ACC112 (cell line): ENCODE data around the gene NTM.
"Not testable (repeated sequence)": the region's sequence is repeated elsewhere in the genome, so short reads cannot be mapped to it uniquely, and the experiment has no call there.

Source experiments
- H2AFZ ChIP-seq: fragments of 200-600 bp; sonication (generic); one replicate; pipeline ENCODE4 v1.6.0; 2017; ENCODE audit warnings: antibody characterized with exemption, low read length; ENCODE audit not compliant: unreplicated experiment
- H3K27ac ChIP-seq: fragments of 200-600 bp; sonication (generic); 2 replicates; pipeline ENCODE4 v1.5.1; 2014; ENCODE audit warnings: low read depth, mild to moderate bottlenecking, antibody characterized with exemption, low read length, moderate library complexity
- H3K27me3 ChIP-seq: fragments of 200-600 bp; sonication (generic); 2 replicates; pipeline ENCODE4 v1.6.1; 2014; ENCODE audit warnings: mild to moderate bottlenecking, antibody characterized with exemption, low read length, moderate library complexity, mixed read lengths; ENCODE audit not compliant: insufficient read depth
- H3K36me3 ChIP-seq: fragments of 200-600 bp; sonication (generic); 2 replicates; pipeline ENCODE4 v1.6.1; 2016; ENCODE audit warnings: mild to moderate bottlenecking, antibody characterized with exemption, low read length, moderate library complexity, mixed read lengths; ENCODE audit not compliant: insufficient read depth
- H3K4me1 ChIP-seq: fragments of 200-600 bp; sonication (generic); one replicate; pipeline ENCODE4 v1.6.1; 2016; ENCODE audit warnings: low read length, mixed read lengths; ENCODE audit not compliant: insufficient read depth, unreplicated experiment, control insufficient read depth
- H3K4me3 ChIP-seq: fragments of 200-600 bp; sonication (generic); 2 replicates; pipeline ENCODE4 v1.5.1; 2014; ENCODE audit warnings: mild to moderate bottlenecking, low read depth, low read length
- H3K79me2 ChIP-seq: fragments of 200-600 bp; sonication (generic); one replicate; pipeline ENCODE4 v1.6.0; 2016; ENCODE audit warnings: low read length; ENCODE audit not compliant: control insufficient read depth, unreplicated experiment, insufficient read depth

Gene NTM

DNA sequence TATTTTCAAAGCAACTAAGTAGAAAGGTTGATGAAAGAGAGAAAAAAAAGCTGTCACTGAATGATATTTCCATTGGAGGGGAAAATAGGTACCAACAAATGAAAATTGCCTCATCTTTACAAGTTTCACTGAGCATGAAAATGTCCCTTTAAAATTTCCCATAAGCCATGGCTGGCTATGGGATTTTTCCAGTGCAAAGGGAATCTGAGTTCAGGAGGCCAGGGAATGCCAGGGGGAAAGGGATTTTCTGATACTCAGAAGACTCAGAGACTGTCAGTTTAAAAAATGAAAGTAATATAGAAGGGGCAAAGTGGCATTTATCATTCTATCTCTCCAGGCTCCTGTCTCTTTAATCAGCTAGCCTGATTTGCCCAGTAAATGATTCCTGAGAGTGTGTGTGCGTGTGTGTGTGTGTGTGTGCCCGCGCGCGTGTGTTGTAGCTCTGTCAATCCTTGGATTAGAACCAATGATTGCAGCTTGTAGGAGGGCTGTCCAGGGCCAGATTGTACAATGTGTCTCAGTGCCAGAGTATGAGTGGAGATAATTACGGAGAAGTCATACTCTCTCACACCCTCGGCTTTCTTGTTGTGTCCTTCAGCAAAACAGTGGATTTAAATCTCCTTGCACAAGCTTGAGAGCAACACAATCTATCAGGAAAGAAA lies at the start of gene NTM:
Gene NTM (plus strand): TSS at position 526 of the 662 bp plus-strand sequence.
- H3K4me3 ChIP-seq = no peak within 1 kb of the TSS
- H3K79me2 ChIP-seq = no peaks in the 10 kb centered on the region
- no peaks in the 10 kb centered on the region for H3K4me1 ChIP-seq
- H3K36me3 ChIP-seq = no peaks in the 10 kb centered on the region
- peaks cover 9% of the 10 kb centered on the region; the same call in 1 of the 2 replicates for H3K27me3 ChIP-seq
- H2AFZ ChIP-seq = no peak within 1 kb of the TSS
- H3K27ac ChIP-seq = no peak within 1 kb of the TSS

DNA sequence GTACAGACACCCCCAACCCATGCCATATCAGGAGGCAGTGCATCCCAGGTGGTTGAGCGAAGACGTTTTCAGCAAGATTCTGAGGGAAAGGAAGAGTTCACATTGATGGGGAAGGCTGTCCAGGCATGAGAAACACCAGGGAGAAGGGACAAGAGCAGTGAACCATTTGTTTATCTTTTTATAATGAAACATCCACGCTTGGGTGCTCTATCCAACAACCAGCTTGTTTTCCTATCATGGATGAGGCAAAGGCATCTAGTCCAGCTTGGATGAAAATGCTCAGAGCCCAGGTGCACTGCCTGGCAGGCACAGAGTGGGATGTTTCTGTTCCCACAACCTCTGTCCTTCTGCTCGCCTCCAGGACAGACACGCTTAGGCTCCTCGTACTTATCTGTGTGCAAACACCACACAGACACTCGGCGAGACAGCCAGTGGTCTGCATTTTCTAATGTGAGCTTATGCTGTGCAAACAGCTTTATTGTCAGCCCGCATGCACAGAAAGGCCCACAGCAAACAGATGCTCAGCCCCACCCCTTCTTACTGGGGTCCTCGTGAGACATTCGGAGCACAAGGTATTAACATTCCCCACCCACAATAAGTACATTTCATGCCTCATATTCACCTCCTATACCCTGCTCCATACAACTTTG lies 45.4 kb upstream of the NTM start:
- H3K4me1 ChIP-seq = no peaks in the 10 kb centered on the region
- H3K79me2 ChIP-seq = no peaks in the 10 kb centered on the region
- no peak overlapping the region for H2AFZ ChIP-seq
- H3K4me3 ChIP-seq = no peak overlapping the region
- no peak overlapping the region for H3K27ac ChIP-seq
- no peaks in the 10 kb centered on the region for H3K36me3 ChIP-seq
- H3K27me3 ChIP-seq = no peaks in the 10 kb centered on the region

DNA sequence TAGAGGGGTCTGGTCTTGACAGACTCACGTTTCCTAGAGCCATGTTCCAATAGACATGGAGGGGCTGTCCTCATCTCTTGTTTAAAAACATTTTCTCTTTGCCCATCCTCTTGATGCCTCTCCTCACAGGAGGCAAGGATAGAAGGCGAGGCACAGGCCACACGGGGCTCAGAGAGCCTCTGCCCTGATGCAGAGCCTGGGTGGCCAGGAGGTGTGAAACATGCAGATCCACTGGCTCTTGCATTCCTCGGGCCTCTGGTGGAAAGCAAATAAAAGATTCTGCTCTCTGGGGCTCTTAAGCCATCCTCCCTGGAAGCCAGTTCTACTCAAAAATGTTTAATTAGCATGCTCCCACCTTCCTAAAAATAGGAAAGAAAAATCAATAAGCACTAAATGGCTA lies 43.6 kb upstream of the NTM start:
- Histone ChIP-seq H3K36me3 (no peaks in the 10 kb centered on the region), H3K4me3 (no peak overlapping the region), H2AFZ (no peak overlapping the region), H3K27me3 (no peaks in the 10 kb centered on the region), H3K4me1 (no peaks in the 10 kb centered on the region), H3K79me2 (no peaks in the 10 kb centered on the region), H3K27ac (no peak overlapping the region)

DNA sequence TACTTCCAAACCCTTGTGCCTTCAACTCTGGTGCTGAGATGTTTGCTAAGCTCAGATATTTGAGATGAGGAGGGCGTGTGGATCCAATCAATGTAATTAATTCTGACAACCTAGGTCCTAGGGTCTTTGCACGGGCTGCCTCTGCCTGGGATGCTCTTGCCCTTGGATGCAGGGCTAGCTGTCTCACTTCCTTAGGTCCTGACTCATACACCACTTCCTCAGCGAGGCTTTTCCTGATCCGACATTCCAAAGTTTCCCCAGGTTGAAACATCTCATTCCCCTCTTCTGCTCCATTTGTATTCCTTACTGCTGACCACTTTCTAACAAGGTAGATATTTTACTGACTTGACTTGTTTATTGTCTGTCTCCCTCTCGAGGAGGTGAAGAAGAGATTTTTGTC lies 43.0 kb upstream of the NTM start:
- H3K79me2 ChIP-seq = no peaks in the 10 kb centered on the region
- no peaks in the 10 kb centered on the region for H3K27me3 ChIP-seq
- no peaks in the 10 kb centered on the region for H3K36me3 ChIP-seq
- H2AFZ ChIP-seq = no peak overlapping the region
- no peaks in the 10 kb centered on the region for H3K4me1 ChIP-seq
- H3K27ac ChIP-seq = no peak overlapping the region
- no peak overlapping the region for H3K4me3 ChIP-seq

DNA sequence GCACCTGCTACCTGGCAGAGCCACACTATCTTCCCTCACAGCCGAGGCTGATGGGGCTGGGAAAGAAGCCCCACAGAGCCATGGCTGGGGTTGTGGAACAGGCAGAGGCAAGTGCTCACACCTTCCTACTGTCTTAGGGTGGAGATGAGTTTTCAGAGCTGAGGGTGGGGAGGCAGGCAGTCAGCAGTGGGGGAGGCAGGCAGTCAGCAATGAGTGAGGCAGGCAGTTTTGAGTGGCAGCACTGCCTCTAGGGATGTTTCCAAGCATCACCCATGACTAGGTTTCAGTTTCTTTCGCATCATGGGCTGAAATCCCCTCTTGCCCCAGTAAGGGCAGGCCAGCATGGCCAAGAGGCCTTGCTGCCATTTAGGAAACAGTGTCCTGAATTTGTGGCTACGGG lies 41.6 kb upstream of the NTM start:
- no peaks in the 10 kb centered on the region for H3K27me3 ChIP-seq
- H3K79me2 ChIP-seq = no peaks in the 10 kb centered on the region
- no peak overlapping the region for H3K27ac ChIP-seq
- no peaks in the 10 kb centered on the region for H3K4me1 ChIP-seq
- H2AFZ ChIP-seq = no peak overlapping the region
- H3K36me3 ChIP-seq = no peaks in the 10 kb centered on the region
- no peak overlapping the region for H3K4me3 ChIP-seq

DNA sequence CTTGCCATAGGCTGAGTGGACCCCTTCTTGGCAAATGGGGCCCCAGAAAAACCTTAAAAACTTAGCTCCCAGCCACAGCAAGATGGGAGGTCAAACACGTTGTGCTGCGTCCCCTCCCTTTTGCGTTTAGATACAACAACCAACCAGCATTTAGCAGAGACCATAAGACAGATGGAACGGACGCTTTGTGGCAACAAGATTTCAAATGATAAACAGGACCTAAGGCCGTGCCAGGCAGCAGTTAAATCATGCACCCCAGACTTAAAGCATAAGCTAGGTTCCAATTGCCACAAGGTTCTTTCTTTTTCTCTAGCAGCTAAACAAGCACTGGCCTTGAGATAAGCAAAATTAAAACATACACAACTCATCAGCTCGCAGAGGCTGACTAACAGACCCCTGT lies 39.4 kb upstream of the NTM start:
- Histone ChIP-seq H3K4me1 (no peaks in the 10 kb centered on the region), H3K79me2 (no peaks in the 10 kb centered on the region), H3K36me3 (no peaks in the 10 kb centered on the region), H3K27me3 (no peaks in the 10 kb centered on the region), H3K27ac (no peak overlapping the region), H2AFZ (no peak overlapping the region), H3K4me3 (no peak overlapping the region)

DNA sequence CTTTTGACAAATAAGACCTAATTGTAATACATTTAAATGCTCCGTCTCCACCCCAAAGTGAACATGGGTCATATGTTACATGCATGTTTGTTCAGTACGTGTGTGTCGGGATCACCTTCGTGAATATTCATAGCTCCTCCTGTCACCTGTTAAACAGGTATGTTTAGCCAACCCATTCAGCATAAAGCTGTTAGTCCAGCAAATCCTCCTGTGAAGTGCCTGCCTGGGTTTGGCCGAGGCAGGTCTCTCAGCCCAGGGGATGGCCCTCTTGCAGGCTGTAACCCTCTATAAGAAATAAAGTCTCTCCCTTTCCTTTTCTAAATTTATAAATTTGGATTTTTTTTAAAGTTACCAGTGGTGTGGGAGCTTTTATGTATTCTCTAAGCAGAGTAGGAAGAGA lies 38.9 kb upstream of the NTM start:
- Histone ChIP-seq H3K4me3 (no peak overlapping the region), H3K4me1 (no peaks in the 10 kb centered on the region), H3K27ac (no peak overlapping the region)

DNA sequence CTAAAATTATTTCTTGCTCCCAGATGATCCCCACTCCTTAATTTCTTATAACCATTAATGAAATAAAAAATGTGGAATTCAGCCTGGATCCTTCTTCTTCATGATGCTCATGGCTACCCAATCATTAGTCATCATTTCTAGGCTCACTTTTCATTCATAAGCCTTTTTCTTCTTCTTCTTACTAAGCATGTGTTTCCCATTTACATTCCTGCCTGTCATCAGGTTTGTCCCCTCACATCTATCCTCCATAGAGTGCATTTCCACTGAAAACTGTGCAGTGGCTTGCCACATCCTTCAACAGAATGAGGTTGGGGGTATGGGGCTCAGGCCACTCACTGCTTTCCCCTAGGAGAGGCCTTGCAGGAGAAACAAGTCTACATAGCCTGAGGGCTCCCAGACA lies 35.8 kb upstream of the NTM start:
- H3K79me2 ChIP-seq = no peaks in the 10 kb centered on the region
- H3K36me3 ChIP-seq = no peaks in the 10 kb centered on the region
- no peak overlapping the region for H3K4me3 ChIP-seq
- no peak overlapping the region for H3K27ac ChIP-seq
- no peaks in the 10 kb centered on the region for H3K4me1 ChIP-seq
- H2AFZ ChIP-seq = no peak overlapping the region
- no peaks in the 10 kb centered on the region for H3K27me3 ChIP-seq

More for the DNA sequence above, 38.9 kb upstream of the NTM start:
- Histone ChIP-seq H2AFZ (no peak overlapping the region), H3K79me2 (no peaks in the 10 kb centered on the region), H3K36me3 (no peaks in the 10 kb centered on the region), H3K27me3 (no peaks in the 10 kb centered on the region)

- not testable (repeated sequence) for H3K4me3 ChIP-seq
Measured at GRCh38 chr11:131341900-131342299, 28.5 kb upstream of the NTM start.

DNA sequence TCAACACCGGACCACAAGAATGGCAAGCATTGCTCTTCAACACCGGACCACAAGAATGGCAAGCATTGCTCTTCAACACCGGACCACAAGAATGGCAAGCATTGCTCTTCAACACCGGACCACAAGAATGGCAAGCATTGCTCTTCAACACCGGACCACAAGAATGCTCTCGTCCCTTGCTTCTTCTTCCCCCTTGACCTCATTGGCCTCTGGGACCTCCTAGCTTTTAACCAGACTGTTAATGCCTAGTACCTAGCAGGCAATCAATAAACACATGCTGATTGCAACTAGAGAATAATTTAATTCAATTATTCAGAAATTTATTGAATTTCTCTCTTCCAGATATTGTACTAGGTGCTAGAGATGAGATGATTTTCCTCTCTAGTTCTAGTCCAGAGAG lies 28.0 kb upstream of the NTM start:
- not testable (repeated sequence) for H3K36me3 ChIP-seq, H3K27ac ChIP-seq, H3K4me3 ChIP-seq, H3K4me1 ChIP-seq, H2AFZ ChIP-seq, H3K27me3 ChIP-seq, H3K79me2 ChIP-seq

More at GRCh38 chr11:131341900-131342299, 28.5 kb upstream of the NTM start:
- not testable (repeated sequence) for H3K27ac ChIP-seq, H3K27me3 ChIP-seq, H2AFZ ChIP-seq, H3K36me3 ChIP-seq, H3K79me2 ChIP-seq, H3K4me1 ChIP-seq

- Histone ChIP-seq H3K27me3 (no peaks in the 10 kb centered on the region), H2AFZ (no peak overlapping the region), H3K27ac (no peak overlapping the region), H3K4me1 (no peaks in the 10 kb centered on the region), H3K4me3 (no peak overlapping the region), H3K36me3 (no peaks in the 10 kb centered on the region), H3K79me2 (no peaks in the 10 kb centered on the region)
Measured at GRCh38 chr11:131345406-131345805, 25.0 kb upstream of the NTM start.
